ENCODE results near the gene AGAP1.

DNA sequence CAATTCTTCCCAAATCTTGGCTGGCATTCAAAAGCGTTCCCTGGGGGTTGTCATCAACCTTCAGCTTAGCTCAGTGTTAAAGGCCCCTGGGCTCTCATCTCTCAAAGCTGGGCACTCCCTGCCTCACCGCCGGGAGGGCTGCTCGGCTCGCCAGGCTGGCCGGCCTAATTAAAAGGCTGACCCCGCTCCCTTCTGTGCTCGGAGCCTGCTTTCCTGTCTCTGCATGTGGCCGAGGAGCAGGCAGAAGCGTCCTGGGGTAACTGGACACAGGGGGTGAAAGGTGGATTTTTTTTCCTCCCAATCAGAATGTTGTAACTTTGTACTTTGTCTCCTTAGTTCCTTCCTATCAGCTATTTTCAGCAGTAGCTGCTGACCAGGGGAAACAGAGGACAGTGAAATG is 443.2 kb downstream of the AGAP1 start:
- TF ChIP-seq TAF1 (IDR thresholded peaks at IDR 0.05; ENCODE audit: low read depth): no peak
- TF ChIP-seq, protein P1, sequence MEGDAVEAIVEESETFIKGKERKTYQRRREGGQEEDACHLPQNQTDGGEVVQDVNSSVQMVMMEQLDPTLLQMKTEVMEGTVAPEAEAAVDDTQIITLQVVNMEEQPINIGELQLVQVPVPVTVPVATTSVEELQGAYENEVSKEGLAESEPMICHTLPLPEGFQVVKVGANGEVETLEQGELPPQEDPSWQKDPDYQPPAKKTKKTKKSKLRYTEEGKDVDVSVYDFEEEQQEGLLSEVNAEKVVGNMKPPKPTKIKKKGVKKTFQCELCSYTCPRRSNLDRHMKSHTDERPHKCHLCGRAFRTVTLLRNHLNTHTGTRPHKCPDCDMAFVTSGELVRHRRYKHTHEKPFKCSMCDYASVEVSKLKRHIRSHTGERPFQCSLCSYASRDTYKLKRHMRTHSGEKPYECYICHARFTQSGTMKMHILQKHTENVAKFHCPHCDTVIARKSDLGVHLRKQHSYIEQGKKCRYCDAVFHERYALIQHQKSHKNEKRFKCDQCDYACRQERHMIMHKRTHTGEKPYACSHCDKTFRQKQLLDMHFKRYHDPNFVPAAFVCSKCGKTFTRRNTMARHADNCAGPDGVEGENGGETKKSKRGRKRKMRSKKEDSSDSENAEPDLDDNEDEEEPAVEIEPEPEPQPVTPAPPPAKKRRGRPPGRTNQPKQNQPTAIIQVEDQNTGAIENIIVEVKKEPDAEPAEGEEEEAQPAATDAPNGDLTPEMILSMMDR (IDR thresholded peaks at IDR 0.05; ENCODE audit: poor library complexity, severe bottlenecking): no peak
- TF ChIP-seq SMC3 (conservative IDR thresholded peaks at IDR 0.05; ENCODE audit: poor library complexity): no peak
- no peak for TF ChIP-seq RAD21 (conservative IDR thresholded peaks at IDR 0.05)
- TF ChIP-seq POLR2AphosphoS5 (IDR thresholded peaks at IDR 0.05): no peak
- TF ChIP-seq EZH2 (IDR thresholded peaks at IDR 0.05; ENCODE audit: borderline replicate concordance, insufficient read depth, low read length, poor library complexity, severe bottlenecking): no peak
- no peak for TF ChIP-seq EP300 (conservative IDR thresholded peaks at IDR 0.05; ENCODE audit: poor library complexity, severe bottlenecking)
- TF ChIP-seq, protein P2, sequence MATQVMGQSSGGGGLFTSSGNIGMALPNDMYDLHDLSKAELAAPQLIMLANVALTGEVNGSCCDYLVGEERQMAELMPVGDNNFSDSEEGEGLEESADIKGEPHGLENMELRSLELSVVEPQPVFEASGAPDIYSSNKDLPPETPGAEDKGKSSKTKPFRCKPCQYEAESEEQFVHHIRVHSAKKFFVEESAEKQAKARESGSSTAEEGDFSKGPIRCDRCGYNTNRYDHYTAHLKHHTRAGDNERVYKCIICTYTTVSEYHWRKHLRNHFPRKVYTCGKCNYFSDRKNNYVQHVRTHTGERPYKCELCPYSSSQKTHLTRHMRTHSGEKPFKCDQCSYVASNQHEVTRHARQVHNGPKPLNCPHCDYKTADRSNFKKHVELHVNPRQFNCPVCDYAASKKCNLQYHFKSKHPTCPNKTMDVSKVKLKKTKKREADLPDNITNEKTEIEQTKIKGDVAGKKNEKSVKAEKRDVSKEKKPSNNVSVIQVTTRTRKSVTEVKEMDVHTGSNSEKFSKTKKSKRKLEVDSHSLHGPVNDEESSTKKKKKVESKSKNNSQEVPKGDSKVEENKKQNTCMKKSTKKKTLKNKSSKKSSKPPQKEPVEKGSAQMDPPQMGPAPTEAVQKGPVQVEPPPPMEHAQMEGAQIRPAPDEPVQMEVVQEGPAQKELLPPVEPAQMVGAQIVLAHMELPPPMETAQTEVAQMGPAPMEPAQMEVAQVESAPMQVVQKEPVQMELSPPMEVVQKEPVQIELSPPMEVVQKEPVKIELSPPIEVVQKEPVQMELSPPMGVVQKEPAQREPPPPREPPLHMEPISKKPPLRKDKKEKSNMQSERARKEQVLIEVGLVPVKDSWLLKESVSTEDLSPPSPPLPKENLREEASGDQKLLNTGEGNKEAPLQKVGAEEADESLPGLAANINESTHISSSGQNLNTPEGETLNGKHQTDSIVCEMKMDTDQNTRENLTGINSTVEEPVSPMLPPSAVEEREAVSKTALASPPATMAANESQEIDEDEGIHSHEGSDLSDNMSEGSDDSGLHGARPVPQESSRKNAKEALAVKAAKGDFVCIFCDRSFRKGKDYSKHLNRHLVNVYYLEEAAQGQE (IDR thresholded peaks at IDR 0.05; ENCODE audit: borderline replicate concordance): no peak
- no peak for TF ChIP-seq MXI1 (conservative IDR thresholded peaks at IDR 0.05; ENCODE audit: poor library complexity, severe bottlenecking)

Data from neural cell (in vitro differentiated cells).